Measurements from ENCODE around the gene ZNF454.
A peak's percentile ranks its signal among the peaks of the same experiment; 100 is the strongest.

Gene ZNF454

GRCh38 chr5:178940569-178941360 lies at the start of gene ZNF454:
TSS of gene ZNF454 (plus strand) at chr5:178941198. CDS start at chr5:178942792, 1,594 bp downstream.
- DNase-seq (ENCODE audit: low spot score) = peak; percentile 98

DNA sequence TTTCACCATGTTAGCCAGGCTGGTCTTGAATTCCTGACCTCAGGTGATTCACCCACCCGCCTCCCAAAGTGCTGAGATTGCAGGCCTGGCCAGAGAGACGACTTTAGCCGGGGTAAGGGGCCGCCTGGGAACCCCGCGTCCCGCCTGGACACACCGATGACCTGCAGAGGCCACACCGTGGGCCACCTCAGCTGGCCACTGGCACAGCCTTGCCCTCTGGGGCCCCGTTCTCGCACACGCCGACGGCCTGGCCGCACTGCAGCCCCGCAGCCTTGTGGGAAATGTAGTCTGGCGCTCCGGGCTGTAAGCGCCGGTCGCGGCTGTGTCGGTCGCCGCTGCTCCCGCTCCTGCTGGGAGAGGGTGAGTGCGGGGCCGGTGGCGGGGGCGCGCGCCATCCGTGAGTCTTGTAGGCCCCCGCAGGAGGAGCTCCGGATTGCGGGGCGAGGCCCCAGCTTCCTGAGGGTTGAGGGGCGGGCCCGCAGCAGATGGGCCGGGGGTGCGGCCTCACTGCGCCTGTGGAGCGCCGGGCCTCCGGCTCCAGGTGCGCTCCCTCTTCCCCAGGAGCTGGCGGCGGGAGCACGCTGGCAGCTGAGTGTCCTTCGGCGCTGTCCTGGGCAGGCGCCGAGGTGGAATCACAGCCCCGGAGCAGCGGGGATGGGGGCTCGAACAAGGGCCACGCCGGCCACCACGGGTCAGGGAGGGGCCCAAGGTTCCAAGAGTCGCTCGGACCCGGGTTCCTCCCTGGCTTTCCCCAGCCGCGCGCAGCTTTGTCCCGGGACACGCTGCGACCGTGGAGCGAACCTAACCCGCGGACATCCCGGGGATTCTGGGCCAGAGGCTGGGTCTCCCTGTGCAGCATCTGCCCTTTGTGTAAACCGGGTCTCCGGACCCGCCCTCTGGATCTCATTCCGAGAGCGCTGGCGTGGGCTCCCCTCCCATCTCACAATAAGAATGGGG lies 45.1 kb upstream of the ZNF454 start, which contains the start of gene ZFP2:
Gene ZFP2, plus strand, starts transcription at position 299 of the 957 bp plus-strand sequence. CDS start 35,401 bp downstream, outside the sequence.
- DNase-seq (ENCODE audit: low spot score) = peak; percentile 64

GRCh38 chr5:178899289-178899688 lies 41.7 kb upstream of the ZNF454 start:
- DNase-seq (ENCODE audit: low spot score) = no peak

DNA sequence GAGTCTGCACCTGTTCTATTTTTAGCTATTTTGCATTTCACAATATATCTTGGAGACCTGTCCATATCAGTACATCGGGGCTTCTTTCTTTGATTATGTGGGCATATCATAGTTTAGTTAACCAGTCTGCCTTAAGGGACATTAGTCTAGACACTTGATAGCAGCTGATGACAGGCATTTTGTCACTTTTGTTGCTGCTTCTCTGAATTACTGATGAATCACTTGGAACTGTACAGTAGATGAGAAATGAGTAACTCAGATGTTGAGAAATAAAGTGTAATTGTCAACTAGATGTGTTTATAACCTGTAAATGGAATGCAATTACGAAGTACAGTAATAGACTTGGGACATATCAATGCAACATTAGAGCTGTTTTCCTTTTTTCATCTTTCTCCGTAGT lies 38.1 kb upstream of the ZNF454 start:
- DNase-seq (ENCODE audit: low spot score) = no peak

DNA sequence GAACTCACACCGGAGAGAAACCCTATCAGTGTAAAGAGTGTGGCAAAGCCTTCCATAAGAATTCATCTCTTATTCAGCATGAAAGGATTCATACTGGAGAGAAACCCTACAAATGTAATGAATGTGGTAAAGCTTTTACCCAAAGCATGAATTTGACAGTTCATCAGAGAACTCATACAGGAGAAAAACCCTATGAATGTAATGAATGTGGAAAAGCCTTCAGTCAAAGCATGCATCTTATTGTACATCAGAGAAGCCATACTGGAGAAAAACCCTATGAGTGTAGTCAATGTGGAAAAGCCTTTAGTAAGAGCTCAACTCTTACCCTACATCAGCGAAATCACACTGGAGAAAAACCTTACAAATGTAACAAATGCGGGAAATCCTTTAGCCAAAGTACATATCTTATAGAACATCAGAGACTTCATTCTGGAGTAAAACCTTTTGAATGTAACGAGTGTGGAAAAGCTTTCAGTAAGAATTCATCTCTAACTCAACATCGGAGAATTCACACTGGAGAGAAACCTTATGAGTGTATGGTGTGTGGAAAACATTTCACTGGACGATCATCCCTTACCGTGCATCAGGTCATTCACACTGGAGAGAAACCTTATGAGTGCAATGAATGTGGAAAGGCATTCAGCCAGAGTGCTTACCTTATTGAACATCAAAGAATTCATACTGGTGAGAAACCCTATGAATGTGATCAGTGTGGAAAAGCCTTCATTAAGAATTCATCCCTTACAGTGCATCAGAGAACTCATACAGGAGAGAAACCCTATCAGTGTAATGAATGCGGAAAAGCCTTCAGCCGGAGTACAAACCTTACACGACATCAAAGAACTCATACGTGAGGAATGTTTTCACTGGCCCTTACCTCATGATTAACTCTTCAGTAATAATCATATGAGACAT lies 8.9 kb upstream of the ZNF454 start:
- DNase-seq (ENCODE audit: low spot score) = no peak

DNA sequence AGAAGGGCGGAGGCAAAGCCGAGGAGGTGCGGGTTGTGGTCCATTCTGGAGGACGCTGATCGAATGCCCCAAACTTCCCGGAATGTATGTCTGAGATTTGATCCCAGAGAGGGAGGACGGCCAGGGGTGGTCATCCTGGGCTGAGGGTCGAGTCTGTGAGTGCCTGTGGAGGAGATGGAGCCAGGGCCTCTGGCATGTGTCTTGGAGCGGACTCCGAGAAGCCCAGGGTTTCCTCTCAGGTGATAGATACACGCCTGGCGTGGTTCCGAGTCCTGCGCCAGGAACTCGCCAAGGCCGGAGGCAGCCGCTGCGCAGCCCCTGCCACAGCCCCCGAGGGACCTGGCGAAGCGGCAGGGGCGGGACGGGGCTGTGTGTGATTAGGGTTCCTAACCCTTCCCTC lies 363 bp downstream of the ZNF454 start:
- no peak for DNase-seq (ENCODE audit: low spot score)

DNA sequence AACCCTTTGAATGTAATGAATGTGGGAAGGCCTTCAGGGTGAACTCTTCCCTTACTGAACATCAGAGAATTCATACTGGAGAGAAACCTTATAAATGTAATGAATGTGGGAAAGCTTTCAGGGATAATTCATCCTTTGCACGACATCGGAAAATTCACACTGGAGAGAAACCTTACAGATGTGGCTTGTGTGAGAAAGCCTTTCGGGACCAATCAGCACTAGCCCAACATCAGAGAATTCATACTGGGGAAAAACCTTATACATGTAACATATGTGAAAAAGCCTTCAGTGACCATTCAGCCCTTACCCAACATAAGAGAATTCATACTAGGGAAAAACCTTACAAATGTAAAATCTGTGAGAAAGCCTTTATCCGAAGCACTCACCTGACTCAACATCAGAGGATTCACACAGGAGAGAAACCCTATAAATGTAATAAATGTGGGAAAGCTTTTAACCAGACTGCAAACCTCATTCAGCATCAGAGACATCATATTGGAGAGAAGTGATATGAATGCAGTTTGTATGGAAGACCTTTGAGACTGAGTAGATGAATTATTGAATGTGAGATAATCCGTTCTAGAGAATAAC lies 24.6 kb downstream of the ZNF454 start:
- no peak for DNase-seq (ENCODE audit: low spot score)

GRCh38 chr5:178981381-178981780 lies 40.4 kb downstream of the ZNF454 start:
- DNase-seq (ENCODE audit: low spot score) = no peak

DNA sequence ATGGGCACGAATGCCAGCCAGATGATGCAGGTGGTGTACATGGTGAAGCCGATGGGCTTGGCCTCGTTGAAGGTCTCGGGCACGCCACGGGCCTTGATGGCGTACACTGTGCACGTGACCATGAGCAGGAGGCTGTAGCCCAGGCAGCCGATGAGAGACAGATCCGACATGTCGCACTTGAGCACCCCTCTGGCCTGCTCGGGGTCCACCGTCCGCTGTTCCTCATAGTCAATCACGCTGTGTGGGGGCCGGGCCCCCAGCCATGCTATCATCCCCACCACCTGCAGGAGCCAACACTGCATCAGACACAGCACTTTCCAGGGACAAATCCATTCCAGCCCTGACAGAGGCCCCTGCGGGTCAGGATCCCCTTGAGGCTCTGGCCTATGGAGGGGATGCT lies 41.9 kb downstream of the ZNF454 start:
- no peak for DNase-seq (ENCODE audit: low spot score)

DNA sequence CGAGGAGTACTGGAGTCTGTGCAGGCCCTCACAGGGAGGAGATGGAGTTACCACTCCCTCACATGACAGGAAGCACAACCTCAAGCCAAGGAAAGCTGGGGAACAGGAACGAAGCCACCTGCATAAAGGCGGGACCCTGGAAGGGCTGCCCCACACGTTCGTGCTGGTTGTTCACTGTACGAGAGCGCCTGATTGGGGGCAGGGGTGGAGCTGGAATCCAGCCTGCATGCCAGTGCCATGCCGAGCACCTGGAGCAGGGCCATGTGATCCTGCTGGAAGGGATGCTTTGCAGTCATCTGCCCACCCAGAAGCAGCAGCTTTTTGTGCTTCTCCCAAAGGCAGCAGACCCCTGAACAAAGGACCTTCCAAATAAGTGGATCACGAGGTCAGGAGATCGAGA lies 42.7 kb downstream of the ZNF454 start:
- no peak for DNase-seq (ENCODE audit: low spot score)

DNA sequence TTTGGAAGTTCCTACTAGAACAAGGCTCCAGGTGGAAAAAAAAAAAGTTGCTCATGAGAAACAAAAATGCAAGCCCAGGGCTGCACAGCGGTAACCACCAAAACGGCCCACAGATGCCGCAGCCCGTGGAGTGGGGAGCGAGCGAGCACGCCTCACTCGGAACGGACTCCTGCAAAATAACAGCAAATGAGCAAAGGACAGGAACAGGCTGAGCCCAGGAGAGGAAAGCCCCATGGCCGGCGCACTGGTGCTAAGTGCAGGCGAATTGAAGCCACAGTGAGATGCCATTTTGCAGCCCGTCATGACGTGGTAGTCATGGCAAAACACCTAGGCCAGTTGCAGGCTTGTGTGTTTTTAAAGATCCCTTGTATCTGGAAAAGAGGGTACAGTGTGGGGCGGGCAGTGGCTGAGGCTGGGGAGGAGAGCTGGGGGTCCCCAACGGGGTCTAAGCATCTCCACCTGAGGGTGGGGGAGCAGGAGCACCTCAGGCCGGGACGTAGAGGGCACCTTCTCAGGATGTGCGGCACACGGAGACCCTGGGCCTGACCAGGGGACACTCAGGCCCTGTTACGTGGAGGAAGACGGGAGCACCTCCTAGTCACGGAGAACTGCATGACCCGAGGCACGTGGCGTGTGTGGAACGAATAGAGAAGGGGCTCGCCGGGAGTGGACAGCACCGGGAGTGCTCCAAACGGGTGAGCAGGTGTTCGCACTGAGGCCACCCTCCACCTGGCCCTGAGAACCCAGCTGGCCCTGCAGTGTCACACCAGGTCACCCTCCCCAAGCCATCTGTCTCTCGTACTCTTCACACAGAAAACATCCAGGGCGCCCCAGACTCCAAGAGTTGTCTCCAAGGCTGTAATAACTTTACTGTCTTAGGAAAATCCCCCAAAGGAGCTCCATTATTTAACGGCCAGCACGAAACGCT lies 43.4 kb downstream of the ZNF454 start:
- DNase-seq (ENCODE audit: low spot score) = no peak

DNA sequence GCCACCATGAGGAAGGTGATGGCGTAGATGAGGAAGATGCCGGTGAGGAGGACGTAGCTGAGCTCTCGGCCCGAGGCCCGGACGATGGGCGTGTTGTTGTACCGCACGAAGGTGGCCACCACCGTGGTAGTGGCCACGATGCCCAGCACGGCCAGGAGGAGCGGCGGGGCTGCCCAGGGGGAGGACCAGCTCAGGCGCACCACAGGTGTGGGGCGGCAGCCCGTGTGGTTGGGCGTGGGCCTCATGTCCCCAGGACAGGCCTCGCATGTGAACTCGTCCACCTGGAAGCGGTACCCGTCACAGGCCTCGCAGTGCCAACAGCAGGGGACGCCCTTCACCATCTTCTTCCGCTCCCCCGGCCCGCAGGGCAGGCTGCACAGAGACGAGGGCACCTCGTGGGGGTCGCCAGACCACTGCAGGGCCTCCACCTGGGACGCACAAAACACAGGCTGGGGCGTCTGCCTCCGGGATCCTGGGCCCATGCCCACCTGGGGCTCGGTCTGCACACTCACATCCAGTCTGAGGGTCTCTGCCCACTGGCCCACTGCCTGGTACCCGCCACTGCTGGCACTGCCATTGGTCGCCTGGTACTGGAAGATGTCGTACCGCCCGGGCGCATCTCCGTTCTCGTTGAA lies 45.4 kb downstream of the ZNF454 start:
- no peak for DNase-seq (ENCODE audit: low spot score)

GRCh38 chr5:178988436-178989220 lies 47.6 kb downstream of the ZNF454 start:
- no peak for DNase-seq (ENCODE audit: low spot score)

DNA sequence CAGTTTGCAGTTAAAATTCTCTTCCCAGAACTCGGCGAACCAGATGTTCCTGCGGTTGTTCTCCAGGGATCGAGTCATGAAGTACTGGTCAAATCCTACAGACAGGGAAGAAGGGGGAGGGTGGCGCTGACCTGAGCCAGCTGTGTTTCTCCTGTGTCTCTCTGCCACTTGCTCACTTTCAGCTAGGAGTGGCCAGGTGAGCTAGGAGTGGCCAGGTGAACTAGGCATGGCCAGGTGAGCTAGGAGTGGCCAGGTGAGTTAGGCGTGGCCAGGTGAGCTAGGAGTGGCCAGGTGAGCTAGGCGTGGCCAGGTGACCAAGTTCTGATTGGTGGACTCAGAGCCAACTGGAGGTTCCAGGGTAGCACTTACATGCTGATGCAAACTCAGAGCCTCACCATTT lies 48.3 kb downstream of the ZNF454 start:
- DNase-seq (ENCODE audit: low spot score) = no peak

GRCh38 chr5:178990491-178990890 lies 49.5 kb downstream of the ZNF454 start:
- DNase-seq (ENCODE audit: low spot score) = no peak

GRCh38 chr5:178991190-178992145 lies 50.5 kb downstream of the ZNF454 start:
- no peak for DNase-seq (ENCODE audit: low spot score)

DNA sequence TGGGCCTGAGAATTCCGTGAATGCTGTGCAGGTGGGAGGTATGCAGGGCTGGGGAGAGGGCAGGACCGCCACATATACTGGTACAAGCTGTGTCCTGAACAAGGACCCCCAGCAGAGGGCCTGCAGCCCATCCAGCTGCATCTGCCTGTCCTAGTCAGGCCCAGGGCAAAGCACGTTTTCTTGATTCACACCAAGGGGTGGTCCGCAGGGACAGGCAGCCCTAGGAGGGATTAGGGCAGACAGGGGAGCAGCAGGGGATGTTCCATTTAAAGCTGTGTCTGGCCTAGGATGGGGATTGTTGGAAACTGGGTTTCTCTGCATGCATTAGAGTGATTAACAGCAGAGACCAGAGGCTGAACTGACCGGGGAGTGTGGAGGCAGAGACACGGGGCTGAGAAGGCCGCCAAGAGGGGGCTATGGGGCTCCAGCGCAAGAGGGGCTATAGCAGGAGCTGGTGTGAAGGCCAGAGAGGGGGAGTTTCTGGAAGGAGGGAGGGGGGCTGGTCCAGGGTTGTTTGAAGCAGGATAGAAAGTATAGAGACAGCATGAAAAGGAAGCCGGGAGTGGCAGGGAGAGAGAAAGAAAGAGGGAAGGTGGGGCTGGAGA lies 51.4 kb downstream of the ZNF454 start:
- DNase-seq (ENCODE audit: low spot score) = no peak
